HG03342 (cell line): ENCODE measurements around the gene C15orf62.
A peak's percentile ranks its signal among the peaks of the same experiment; 100 is the strongest.

Experiments used
- ATAC-seq: cut with Tn5 transposase; IDR thresholded peaks from one replicate; pipeline ENCODE4 v1.9.1; 2021; ENCODE audit warnings: mild to moderate bottlenecking, moderate library complexity; ENCODE audit not compliant: unreplicated experiment

The C15orf62 gene

DNA sequence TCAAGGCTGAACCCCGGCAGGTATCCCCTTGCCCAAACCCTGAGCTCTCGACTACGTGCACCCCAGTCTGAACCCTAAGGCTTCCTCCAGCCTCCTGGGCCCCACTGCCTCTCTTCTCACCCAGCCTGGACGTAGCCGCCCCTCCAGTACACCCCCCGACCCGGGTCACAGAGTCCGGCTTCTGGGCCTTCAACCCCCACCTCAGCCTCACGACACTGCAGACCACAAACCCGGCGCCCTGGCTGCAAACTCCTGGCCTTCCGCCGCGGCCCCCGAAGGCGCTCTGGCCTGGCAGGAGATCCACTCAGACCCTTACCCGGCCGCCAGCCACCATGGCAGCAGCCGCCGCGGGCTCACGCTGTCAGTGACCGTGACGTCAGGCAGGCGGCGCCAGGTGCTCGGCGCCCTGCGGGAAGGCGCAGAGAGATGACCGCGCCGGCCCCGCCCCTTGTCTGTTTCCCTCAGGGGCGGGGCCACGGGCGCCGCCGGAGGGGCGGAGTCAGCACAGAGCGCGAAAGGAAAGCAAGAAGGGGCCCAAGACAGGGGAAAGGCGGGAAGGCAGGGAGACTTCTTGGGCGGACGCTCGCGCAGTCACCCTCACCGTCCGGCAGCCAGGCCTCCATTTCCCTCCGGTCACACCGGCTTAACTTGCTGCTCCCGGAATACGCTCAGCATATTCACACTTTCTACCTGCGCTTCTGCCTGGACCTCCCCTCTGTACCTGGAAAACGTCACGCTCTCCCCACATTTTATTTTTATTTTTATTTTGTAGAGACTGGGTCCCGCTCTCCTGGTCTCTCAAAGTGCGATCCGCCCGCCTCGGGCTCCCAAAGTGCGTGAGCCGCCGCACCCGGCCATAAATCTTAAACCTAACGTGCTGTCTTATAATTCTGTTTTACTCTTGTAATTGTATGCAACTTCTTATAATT, 14.6 kb upstream of the C15orf62 start, which contains the start of gene RMDN3:
RMDN3 (minus strand) TSS at position 372 of the 929 bp plus-strand sequence. CDS start 471 bp downstream, outside the sequence.
- peak; percentile 85 for ATAC-seq

DNA sequence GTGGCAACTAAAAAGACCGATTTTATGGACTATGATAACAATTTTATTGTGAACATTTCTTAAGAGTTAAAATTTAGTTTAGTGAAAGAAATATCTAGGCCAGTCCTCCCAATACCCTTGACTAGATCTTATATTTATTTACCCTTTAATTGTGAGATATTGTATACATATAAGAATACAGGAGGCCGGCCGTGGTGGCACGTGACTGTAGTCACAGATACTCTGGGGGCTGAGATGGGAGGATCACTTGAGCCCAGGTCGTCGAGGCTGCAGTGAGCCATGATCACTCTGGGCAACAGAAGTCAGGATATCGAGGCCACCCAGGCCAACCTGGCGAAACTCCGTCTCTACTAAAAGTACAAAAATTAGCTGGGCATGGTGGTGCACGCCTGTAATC, 14.0 kb upstream of the C15orf62 start:
- no peak for ATAC-seq

DNA sequence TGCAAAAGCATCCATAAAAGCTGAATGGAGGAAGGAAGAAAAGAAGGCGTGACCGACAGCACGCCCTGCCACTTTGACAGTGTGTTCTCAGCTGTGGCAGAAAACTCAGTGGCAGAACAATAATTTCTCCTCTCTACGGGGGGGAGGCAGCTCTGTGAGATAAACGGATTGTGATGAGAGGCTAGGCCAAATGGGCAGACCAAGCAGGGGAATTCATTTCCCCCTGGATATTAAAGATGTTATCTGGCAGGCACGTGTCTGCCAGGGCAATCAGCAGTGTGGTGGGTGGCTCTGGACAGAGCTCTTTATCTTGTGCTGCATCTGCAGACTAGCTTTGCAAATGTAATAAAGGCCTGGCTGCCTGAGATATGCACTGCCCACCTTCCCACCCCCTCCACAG, 12.8 kb upstream of the C15orf62 start:
- ATAC-seq = no peak

DNA sequence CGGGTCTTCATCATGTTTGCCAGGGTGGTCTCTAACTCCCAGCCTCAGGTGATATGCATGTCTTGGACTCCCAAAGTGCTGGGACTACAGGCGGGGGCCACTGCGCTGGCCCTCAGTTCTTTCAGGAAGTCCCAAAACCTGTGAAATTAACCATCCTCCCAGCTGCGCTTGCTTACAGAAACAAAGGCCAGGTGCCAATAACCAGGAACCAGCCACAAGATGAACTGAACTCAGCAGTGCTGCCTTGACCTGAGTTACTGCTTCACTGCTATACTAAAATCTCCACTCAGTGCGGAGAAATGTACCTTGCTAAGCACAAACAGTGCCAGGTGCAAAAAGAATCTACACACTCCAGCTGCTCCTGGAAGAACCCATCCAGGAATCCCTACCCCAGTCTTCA, 9.8 kb upstream of the C15orf62 start:
- ATAC-seq = no peak

DNA sequence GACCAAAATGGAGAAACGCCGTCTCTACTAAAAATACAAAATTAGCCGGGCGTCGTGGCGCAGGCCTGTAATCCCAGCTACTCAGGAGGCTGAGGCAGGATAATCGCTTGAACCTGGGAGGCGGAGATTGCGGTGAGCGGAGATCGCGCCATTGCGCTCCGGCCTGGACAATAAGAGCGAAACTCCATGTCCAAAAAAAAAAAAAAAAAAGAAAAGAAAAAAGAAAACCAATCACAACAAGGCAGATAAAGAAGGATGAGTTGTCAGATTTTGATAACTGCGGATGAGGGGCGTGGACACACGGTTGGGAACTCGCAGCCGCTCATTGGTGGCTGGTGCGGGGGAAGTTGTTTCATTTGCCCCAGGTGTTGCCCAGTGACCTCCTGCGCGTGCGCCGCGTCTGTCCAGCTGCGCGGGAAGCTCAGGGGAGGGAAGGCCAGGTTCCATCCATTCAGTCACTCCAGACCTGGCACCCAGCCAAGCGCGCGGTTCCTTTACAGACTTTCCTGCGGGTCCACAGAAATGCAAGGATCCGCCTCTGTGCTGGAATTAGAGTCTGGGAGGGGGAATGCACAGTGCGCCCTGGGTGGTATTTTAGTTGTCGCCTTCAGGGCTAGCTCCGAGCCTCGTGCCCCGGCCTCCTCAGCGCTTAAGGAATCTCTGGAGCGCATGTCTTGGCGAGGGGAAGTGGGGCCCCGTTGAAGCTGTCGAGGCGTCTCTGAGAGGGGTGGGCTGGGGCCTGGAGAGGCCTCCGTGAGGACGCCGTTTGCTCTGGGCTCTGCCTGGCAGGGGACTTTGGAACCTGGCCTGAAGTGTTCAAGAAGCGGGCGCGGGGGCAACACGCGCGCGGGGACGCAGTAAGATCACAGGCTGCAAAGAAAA, 6.6 kb upstream of the C15orf62 start:
- peak; percentile 11 for ATAC-seq

DNA sequence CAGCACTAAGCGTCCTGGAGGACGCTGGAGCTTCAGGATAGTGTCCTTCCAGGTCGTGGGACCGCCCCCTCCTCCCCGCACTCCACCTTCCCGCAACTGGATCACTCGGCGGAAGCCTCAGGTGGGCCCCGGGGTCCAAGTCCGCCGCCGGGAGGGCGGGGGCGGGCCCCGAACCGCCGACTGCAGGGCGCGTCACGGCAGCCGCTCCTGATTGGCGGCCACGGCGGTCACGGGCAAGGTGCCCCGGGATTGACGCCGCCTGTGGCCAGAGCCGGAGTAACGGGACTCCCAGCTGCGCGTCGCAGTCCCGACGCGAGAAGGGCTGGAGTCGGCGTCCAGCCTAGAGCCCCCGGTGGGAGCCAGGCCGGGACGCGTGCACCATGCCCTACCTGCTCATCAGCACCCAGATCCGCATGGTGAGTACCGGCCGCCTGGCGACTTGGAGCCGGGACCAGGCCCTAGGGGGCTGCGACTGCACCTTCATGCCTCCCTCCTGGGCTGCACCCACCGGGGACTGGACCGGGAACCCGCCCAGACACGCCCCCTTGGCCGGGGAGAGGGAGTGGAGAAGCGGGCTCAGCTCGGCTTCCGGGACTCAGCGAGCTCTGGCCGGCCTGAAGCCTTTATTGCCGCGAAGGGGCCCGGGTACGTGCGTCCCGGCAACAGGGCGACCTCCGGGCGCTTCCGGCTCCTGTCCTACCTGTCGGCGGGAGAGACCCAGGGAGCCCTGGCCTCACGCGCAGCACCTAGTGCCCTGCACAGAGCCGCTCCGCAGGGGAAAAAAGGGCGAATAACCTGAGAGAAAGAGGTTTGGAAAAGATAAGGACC, 5.8 kb upstream of the C15orf62 start, which contains the start of gene GCHFR:
GCHFR (plus strand) TSS at position 268 of the 828 bp plus-strand sequence; CDS start at position 381, 113 bp downstream.
- peak; percentile 44 for ATAC-seq

DNA sequence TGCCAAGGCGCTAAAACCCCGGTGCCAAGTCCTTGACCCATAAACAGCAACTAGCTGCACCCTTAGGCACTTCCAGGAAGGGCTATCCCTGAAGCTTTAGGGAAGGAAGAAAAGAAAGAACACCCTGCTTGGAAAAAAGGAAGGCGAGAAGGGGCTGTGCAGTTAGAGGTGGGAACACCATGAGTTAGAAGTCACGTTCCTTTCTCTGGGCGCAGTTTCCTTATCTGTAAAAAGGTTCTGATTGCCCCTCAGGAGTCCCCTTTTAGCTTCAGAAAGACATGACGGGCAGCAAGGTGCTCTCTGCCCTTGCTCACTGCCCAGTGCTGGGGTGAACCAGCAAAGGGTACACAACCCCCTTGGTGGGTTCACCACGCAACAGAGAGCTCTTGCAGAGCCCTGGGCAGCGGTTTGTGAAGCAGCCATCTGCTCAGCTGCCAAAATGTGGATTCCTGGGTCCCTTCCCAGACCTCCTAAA, 5.1 kb upstream of the C15orf62 start:
- no peak for ATAC-seq

DNA sequence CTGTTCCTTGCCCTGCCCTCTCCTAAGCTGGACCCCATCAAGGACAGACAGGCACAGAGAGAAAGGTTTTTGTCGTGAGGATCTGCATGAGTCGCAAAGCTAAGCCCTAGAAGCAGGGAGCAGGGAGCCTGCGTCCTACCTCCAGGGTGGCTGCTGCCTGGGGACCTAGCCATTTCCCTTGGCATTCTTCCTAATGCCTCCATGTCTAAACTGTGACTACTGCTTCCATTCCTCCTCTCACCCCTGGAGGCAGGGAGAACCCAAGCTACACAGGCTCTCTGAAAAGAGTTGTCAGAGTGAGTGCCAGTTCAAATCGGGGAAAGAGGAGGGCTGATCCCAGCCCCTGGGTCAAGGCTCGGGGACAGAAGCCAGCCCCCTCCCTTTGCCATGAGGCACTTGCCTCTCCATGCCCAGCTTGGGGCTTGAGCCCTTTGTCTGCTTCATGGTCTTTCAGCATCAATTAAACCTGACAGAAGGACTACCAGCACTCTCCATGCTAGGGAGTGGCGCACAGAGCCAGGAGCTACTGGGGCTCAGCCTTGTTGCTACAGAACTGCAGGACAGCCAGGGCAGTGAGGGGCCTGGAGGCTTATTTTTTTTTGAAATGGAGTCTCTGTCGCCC, 3.5 kb upstream of the C15orf62 start:
- no peak for ATAC-seq

DNA sequence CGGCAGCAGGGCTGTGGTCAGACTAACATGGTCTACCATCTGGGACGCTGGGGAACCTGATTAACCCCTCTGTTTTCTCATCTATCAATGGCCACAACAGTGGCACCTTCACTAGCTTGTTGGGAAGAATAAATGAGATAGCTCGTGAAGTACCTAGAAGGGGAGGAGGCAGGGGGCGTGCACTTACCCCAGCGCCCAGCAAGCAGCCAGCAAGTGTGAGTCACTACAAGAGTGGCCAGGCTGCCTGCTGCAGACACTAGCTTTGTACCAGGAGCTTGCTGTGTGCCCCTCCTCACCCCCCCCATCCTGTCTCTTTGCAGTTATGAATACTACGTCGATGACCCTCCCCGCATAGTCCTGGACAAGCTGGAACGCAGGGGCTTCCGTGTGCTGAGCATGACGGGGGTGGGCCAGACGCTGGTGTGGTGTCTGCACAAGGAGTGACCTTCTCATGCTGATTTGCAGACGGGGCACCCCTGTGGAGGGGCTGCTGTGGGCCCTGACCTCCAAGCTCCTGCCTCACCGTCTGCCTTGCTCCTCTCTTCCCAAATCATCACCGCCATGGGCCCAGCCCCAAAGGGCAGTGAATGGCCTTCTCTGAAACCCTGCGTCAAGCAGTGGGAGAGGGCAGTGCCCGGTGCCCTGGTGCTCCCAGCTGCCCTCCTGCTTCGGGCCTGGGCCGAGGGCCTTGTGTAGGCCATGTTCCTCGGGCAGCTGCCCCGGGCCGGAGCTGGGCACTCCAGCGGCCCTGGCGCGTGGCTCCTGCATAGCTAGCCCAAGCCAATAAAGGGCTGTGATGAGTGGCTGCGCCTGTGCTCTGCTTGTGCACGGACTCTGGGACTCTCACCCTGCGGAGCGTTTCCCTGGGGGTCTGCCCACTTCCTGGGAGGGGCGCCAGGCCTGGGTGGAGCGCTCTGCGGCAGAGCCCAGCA, 2.6 kb upstream of the C15orf62 start:
- no peak for ATAC-seq

DNA sequence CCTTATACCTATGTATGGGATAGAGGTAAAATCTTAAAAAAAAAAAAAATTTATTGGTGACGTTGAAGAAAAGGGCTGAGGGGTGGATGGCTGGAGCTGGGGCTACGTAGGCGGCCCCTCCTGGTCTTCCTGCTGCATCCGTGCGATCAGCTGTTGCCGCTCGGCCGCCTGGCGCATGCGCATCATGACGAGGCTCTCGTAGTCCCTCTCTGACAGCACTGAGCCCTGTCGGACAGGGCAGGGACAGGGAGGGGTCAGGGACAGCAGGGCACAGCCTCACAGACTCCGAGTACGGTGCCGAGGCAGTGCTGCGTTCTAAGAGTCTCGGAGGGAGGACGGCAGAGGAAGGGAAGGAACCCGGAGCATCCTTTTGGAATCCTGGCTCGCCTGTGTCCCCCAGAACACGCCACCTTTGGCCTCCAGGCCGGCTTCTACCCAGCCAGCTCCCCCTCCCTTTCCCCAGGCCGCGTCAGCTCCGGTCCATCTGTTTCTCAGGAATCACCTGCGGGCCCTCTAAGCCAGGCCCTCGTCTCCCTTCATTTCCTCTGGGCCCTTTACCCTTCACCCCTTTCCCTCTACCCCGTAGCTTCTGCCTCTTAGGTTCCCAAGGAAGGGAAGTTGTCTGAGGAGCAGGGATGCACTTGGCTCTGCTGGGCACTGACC, 1.8 kb upstream of the C15orf62 start:
- no peak for ATAC-seq

DNA sequence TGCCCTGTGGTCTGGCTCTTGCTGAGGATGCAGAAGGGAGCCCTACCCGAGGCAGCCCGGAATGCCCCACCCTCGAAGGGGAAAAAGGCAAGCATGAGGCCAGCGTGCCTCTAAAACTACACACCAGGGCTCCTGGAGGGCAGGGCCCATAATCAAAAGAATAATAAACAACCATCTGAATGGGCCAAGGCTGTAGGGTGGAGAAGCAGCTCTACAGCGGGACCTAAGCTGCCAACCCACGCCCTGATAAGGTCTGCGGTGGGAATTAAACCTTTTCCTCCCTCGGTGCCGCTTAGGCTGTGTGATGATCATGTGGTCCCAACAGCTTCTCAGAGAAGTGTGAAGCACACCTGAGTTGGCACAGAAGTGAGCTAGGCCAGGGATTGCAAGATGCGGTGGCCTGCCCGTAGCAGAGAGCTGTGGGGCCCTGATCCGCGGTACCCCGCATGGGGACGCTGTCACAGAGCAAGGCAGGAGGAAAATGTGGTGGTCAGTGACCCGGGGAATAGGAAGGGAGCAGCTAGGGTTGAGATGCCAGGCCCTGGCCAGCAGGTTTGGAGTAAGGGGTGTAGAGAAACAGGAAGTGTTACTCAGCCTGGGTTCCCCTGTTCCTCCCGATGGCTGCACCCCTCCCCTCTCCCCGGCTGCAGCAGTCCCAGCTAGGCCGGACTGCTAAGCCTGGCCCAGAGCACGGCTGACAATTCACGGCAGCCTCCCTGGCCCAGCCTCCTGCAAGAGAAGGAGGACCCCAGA, 1.1 kb upstream of the C15orf62 start:
- ATAC-seq = no peak

DNA sequence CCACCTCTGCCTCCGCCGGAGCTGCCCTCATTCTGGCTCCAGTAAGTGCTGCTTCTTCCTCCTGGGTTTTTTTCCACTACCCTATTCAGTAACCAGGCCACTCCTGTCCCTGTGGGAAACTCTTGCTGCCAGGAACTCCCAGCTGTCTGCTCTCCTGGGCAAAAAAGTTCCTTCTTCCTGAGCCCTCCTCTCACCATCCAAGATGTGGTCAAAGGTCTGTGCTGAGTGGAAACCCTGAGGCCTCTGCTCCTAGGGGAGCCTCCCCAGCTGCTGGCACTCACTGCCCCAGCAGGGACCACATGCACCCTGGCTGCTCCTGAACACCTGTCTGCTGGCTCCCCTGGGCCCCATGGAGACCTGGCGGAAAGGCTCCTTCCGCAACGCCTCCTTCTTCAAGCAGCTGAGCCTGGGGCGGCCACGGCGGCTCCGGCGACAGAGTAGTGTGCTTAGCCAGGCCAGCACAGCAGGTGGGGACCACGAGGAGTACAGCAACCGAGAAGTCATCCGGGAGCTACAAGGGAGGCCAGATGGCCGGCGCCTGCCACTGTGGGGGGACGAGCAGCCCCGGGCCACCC, 454 bp downstream of the C15orf62 start:
- ATAC-seq = no peak

DNA sequence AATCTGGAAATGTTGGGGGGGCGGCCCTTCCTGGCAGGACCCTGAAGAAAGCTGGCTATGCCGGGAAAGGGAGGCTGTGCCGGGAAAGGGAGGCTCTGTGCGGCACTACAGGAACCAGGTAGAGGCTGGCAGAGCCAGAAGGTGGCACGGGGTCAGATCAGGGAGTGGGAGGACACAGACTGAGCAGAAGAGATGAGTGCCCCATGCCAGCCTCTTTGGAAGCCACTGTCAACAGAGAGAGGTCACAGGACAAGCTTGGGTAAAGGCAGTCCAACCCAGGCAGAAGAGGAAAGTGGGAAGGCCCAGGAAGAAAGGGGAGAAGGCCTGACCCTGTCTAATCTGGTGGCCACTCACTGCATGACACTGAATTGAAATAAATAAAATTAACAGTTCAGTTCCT, 1.5 kb downstream of the C15orf62 start:
- ATAC-seq = no peak

DNA sequence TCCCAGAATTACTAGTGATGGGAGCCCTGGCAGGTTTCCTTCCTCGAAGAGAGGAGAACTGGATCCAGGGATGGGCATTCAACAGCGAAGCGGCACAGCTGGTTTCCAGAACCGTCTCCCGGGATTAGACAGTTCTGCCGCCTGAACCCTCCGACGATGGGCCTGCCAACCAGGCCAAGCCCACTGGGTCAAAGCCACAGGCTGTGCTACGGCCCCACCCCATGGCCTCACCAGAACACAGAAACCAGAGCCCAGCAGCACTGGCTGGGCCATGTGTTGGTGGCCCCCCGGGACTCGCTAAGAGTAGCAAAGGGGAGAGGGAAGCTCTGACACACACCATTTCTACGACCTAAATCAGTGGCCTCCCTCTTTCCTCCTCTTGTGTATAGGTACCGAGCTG, 2.2 kb downstream of the C15orf62 start:
- ATAC-seq = no peak

DNA sequence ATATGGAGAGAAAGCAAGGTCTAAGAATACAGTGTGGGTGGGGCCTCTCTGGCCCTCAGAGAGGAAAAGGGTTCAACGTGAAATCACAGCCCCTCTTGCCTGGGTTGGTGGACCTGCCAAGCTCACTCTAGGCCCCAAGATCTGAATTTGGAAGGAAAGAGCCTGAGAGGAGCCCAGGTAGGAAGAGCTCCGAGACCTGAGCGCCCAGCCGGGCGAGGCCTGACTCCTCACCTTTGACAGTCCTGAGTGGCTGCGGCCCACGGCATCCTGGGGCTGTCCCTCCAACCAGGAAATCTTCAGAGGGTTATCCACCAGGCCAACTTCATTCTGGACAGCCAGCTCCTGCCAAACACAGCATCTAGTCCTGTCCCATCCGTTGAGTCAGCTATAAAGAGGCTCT, 3.7 kb downstream of the C15orf62 start:
- no peak for ATAC-seq

DNA sequence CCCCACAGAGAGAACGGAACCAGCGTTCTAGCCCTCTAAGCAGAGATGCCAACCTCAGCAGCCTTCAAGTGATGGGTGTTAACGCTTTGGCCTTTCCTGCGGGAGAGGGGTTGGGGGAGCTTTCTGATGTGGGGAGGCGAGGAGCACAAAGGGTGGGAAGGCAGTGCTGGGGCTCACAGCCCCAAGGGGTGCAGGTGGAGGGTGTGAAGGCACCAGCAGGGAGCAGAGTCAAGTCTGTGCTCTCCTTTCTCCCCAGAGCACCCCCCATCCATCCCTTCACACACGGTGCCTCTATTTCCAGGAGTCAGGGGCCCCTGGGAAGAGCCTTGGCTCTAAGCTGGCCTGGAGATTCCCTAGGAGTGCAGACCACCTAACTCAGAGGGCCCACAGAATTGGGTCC, 4.1 kb downstream of the C15orf62 start:
- no peak for ATAC-seq

DNA sequence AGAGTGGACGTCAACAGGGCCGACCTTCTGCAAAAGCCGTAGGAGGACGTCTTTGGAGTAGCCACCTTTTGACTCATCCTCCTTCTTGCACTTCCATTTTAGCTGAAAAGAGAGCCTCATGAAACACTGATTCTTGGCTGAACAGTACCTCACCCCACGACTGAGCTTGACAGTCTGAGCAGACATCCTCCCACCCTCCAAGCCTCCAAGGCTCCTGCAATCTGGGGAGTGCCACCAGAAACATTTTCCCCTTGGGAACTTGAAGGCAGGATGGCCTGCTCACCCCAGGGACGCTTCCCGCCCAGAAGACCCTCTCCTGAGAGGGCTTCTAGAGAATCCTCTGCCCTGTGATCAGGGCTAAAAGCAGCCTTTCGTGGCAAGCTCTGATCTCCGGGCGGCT, 5.2 kb downstream of the C15orf62 start:
- no peak for ATAC-seq
